ENCODE measurements around the gene HIVEP3. TPM values are rescaled to one million over a fixed set of nuclear protein-coding genes. Genes with fewer than 3 reads are reported as not detected.

The HIVEP3 gene
- total and polyA plus RNA-seq, 2 experiments from 2014 or later, result 0.57 to 5.9 TPM

DNA sequence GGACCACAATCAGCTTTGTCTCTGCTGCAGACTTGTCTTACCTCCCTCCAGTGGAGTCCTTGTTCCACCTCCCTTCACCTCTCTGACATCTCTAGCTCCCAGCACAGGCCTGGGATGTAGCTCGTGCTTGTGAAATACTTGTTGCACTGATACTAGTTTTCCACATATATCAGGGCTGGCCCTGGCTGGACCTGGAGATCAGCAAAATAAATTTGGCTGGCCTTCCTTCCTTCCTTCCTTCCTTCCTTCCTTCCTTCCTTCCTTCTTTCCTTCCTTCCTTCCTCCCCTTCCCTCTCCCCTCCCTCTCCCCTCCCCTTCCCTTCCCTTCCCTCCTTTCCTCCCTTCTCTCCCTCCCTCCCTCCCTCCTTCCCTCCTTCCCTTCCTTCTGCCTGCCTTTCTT lies 196.5 kb downstream of the HIVEP3 start:
- no peaks in the 10 kb centered on the region for H3K79me2 ChIP-seq
- no peak for DNase-seq (ENCODE audit: low spot score)
- no peaks in the 10 kb centered on the region for H3K27me3 ChIP-seq
- H3K27ac ChIP-seq, result no peak overlapping the region
- WGBS (ENCODE audit: low lambda C conversion rate, missing lambda C conversion rate), result 80% methylated on average over 1 of the region's 1 CpG
- H2AFZ ChIP-seq, result no peak overlapping the region
- no peaks in the 10 kb centered on the region for H3K9me2 ChIP-seq (replicated peaks; ENCODE audit: insufficient read depth)
- TF ChIP-seq, protein P1, sequence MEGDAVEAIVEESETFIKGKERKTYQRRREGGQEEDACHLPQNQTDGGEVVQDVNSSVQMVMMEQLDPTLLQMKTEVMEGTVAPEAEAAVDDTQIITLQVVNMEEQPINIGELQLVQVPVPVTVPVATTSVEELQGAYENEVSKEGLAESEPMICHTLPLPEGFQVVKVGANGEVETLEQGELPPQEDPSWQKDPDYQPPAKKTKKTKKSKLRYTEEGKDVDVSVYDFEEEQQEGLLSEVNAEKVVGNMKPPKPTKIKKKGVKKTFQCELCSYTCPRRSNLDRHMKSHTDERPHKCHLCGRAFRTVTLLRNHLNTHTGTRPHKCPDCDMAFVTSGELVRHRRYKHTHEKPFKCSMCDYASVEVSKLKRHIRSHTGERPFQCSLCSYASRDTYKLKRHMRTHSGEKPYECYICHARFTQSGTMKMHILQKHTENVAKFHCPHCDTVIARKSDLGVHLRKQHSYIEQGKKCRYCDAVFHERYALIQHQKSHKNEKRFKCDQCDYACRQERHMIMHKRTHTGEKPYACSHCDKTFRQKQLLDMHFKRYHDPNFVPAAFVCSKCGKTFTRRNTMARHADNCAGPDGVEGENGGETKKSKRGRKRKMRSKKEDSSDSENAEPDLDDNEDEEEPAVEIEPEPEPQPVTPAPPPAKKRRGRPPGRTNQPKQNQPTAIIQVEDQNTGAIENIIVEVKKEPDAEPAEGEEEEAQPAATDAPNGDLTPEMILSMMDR (IDR thresholded peaks at IDR 0.05; ENCODE audit: poor library complexity), result no peak
- TF ChIP-seq EZH2phosphoT487 (IDR thresholded peaks at IDR 0.05; ENCODE audit: low read depth, severe bottlenecking, unreplicated experiment), result no peak
- TF ChIP-seq EZH2 (IDR thresholded peaks at IDR 0.05; ENCODE audit: borderline replicate concordance), result no peak
- H3K36me3 ChIP-seq (replicated peaks; ENCODE audit: insufficient read depth, low read depth), result no peaks in the 10 kb centered on the region
- H3K4me2 ChIP-seq, result no peak overlapping the region
- no peaks in the 10 kb centered on the region for H4K20me1 ChIP-seq (ENCODE audit: insufficient read depth, poor library complexity, severe bottlenecking)
- no peaks in the 10 kb centered on the region for H3K9me3 ChIP-seq (ENCODE audit: low read depth)
- no peaks in the 10 kb centered on the region for H3K4me1 ChIP-seq (ENCODE audit: insufficient read depth)
- no peak overlapping the region for H3K4me3 ChIP-seq

DNA sequence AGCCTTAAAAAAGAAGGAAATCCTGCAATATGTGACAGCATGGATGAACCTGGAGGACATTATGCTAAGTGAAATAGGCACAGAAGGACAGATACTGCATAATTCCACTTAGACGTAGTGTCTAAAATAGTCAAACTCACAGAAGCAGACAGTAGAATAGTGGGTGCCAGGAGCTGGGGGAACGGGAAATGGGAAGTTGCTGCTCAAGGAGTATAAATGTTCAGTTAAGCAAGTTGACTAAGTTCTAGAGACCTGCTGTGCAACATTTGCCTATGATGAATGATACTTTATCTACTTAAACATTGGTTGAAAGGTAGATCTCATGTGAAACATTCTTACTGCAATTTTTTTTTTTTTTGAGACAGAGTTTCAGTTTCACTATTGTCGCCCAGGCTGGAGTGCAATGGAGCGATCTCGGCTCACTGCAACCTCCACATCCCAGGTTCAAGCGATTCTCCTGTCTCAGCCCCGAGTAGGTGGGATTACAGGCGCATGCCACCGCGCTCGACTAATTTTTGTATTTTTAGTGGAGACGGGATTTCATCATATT lies 197.8 kb downstream of the HIVEP3 start:
- WGBS (ENCODE audit: low lambda C conversion rate, missing lambda C conversion rate), result 96% methylated on average over 12 of the region's 12 CpGs
- no peaks in the 10 kb centered on the region for H3K36me3 ChIP-seq (replicated peaks; ENCODE audit: insufficient read depth, low read depth)
- no peaks in the 10 kb centered on the region for H3K79me2 ChIP-seq
- H3K9me2 ChIP-seq (replicated peaks; ENCODE audit: insufficient read depth), result no peaks in the 10 kb centered on the region
- no peak overlapping the region for H3K4me3 ChIP-seq
- TF ChIP-seq EZH2 (IDR thresholded peaks at IDR 0.05; ENCODE audit: borderline replicate concordance) (no peak), EZH2phosphoT487 (IDR thresholded peaks at IDR 0.05; ENCODE audit: low read depth, severe bottlenecking, unreplicated experiment) (no peak)
- TF ChIP-seq, protein P1 (IDR thresholded peaks at IDR 0.05; ENCODE audit: poor library complexity), result no peak
- no peak overlapping the region for H2AFZ ChIP-seq
- H3K9me3 ChIP-seq (ENCODE audit: low read depth), result no peaks in the 10 kb centered on the region
- no peaks in the 10 kb centered on the region for H3K4me1 ChIP-seq (ENCODE audit: insufficient read depth)
- H3K4me2 ChIP-seq, result no peak overlapping the region
- DNase-seq (ENCODE audit: low spot score), result no peak
- no peaks in the 10 kb centered on the region for H3K27me3 ChIP-seq
- no peaks in the 10 kb centered on the region for H4K20me1 ChIP-seq (ENCODE audit: insufficient read depth, poor library complexity, severe bottlenecking)
- no peak overlapping the region for H3K27ac ChIP-seq

DNA sequence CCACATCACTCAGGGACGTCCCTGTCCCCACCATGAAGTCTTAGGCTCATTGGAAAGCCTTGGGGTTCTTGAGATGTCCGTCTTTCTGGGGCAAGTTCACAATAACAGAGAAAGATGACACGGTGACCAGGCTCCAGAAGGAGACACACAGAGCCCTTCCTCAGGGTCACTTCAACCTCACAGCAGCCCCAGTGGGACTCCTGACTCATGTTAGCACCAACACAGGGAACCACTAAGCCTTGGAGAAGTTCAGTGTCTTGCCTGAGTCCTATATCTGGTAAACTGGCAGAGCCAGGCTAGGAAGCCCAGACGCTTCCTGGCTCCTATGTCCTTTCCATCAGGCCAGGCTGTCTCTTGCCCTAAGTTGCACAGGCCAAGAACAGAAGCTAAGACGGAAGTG lies 199.1 kb downstream of the HIVEP3 start:
- Histone ChIP-seq H3K4me2 (no peak overlapping the region), H2AFZ (no peak overlapping the region), H3K27me3 (no peaks in the 10 kb centered on the region), H3K36me3 (replicated peaks; ENCODE audit: insufficient read depth, low read depth) (no peaks in the 10 kb centered on the region), H3K4me1 (ENCODE audit: insufficient read depth) (no peaks in the 10 kb centered on the region), H3K9me3 (ENCODE audit: low read depth) (no peaks in the 10 kb centered on the region), H4K20me1 (ENCODE audit: insufficient read depth, poor library complexity, severe bottlenecking) (no peaks in the 10 kb centered on the region), H3K9me2 (replicated peaks; ENCODE audit: insufficient read depth) (no peaks in the 10 kb centered on the region), H3K4me3 (no peak overlapping the region), H3K27ac (no peak overlapping the region), H3K79me2 (no peaks in the 10 kb centered on the region)
- no peak for DNase-seq (ENCODE audit: low spot score)
- no peak for TF ChIP-seq EZH2phosphoT487 (IDR thresholded peaks at IDR 0.05; ENCODE audit: low read depth, severe bottlenecking, unreplicated experiment)
- TF ChIP-seq, protein P1 (IDR thresholded peaks at IDR 0.05; ENCODE audit: poor library complexity), result no peak
- TF ChIP-seq EZH2 (IDR thresholded peaks at IDR 0.05; ENCODE audit: borderline replicate concordance), result no peak
- 86% methylated on average over 5 of the region's 5 CpGs for WGBS (ENCODE audit: low lambda C conversion rate, missing lambda C conversion rate)
